HepG2 (cell line): Measurements from ENCODE around the gene ENTPD5. TPM values are rescaled to one million over a fixed set of nuclear protein-coding genes. Genes with fewer than 3 reads are reported as not detected.

Source experiments
- ATAC-seq: fragments of 200-7000 bp; cut with Tn5 transposase; 3 replicates; pipeline ENCODE4 v1.9.1; 2020; ENCODE audit warnings: mild to moderate bottlenecking, moderate library complexity
- BruUV-seq: library from RNA; stranded (reverse); fragments of 400-500 nt; replicated peaks from 2 replicates; lab custom pipeline; 2021; lab: Mats Ljungman, UMichigan
- CTCF ChIA-PET: fragments of 300-600 bp; formaldehyde crosslinking; extraction: SDS; loops from one replicate; lab custom pipeline; 2021; ENCODE audit warnings: low total read pairs, inconsistent platforms, low intra/inter-chr PET ratio; lab: Yijun Ruan, JAX
- POLR2A ChIA-PET: fragments of 350-600 bp; sonication (Branson Sonifier 250); formaldehyde crosslinking; loops from one replicate; lab custom pipeline; 2020; ENCODE audit warnings: antibody characterized with exemption, inconsistent platforms; lab: Yijun Ruan, JAX
- DNase-seq: peaks from one replicate; pipeline ENCODE4 v3.0.0-alpha.2; 2015; ENCODE audit warnings: low spot score
- FAIRE-seq: peaks from 3 replicates; lab custom pipeline; 2011; peaks lifted over from hg19 to GRCh38; lab: Jason Lieb, UNC
- H2AFZ ChIP-seq: one replicate; pipeline ENCODE4 v1.6.1; 2011; ENCODE audit warnings: low read length, inconsistent platforms
- H3K27ac ChIP-seq: fragments of 300-600 bp; 3 replicates; pipeline ENCODE4 v1.8.0; 2011; ENCODE audit warnings: mixed run types, mild to moderate bottlenecking, mixed read lengths, low read length, inconsistent platforms; ENCODE audit not compliant: insufficient read depth; ENCODE audit errors: extremely low read length
- H3K27me3 ChIP-seq, 2 experiments: fragments of 200-600 bp in 1 of 2; 2 replicates in 1 of 2; 3 replicates in 1 of 2; pipeline versions ENCODE4 v1.6.0 to v1.8.0; 2011; ENCODE audit warnings: low read length in 2 of 2, mild to moderate bottlenecking in 2 of 2, moderate library complexity in 2 of 2, inconsistent platforms in 1 of 2; ENCODE audit not compliant: insufficient read depth in 2 of 2, control insufficient read depth in 1 of 2
- H3K36me3 ChIP-seq, 2 experiments: fragments of 200-600 bp in 1 of 2; replicated peaks in 1 of 2; 2 replicates in 1 of 2; 3 replicates in 1 of 2; pipeline versions ENCODE4 v1.5.1 to v1.8.0; 2011; ENCODE audit warnings: low read length in 2 of 2, inconsistent platforms in 1 of 2; ENCODE audit not compliant: insufficient read depth in 2 of 2, control insufficient read depth in 1 of 2
- H3K4me1 ChIP-seq: 2 replicates; pipeline ENCODE4 v1.5.1; 2012; ENCODE audit warnings: low read length, inconsistent platforms; ENCODE audit not compliant: insufficient read depth
- H3K4me2 ChIP-seq: 2 replicates; pipeline ENCODE4 v1.6.0; 2011; ENCODE audit warnings: low read depth, low read length, inconsistent platforms
- H3K4me3 ChIP-seq, 3 experiments: fragments of 200-600 bp in 1 of 3; sonication (generic), shearing (Covaris generic) in 1 of 3; replicated peaks in 1 of 3; 2 replicates each; pipeline ENCODE4 v1.5.1; 2011 to 2016; ENCODE audit warnings: low read length in 3 of 3, inconsistent platforms in 2 of 3, low read depth in 2 of 3, mild to moderate bottlenecking in 2 of 3, control low read depth in 1 of 3, mixed read lengths in 1 of 3; ENCODE audit not compliant: insufficient read depth in 1 of 3
- H3K79me2 ChIP-seq: one replicate; pipeline ENCODE4 v1.6.1; 2011; ENCODE audit warnings: low read length, inconsistent platforms; ENCODE audit not compliant: insufficient read depth
- H3K9ac ChIP-seq: 2 replicates; pipeline ENCODE4 v1.6.0; 2011; ENCODE audit warnings: mild to moderate bottlenecking, low read depth, low read length, inconsistent platforms; ENCODE audit not compliant: insufficient read depth
- H3K9me3 ChIP-seq: 2 replicates; pipeline ENCODE4 v1.5.1; 2012; ENCODE audit warnings: mild to moderate bottlenecking, low read length
- H4K20me1 ChIP-seq: 2 replicates; pipeline ENCODE4 v1.6.0; 2011; ENCODE audit warnings: inconsistent platforms, mild to moderate bottlenecking, low read length, moderate library complexity; ENCODE audit not compliant: insufficient read depth
- MED8 ChIP-seq: sonication (generic); formaldehyde crosslinking; IDR thresholded peaks from 2 replicates; pipeline ENCODE4 v1.8.1; 2023; ENCODE audit warnings: mild to moderate bottlenecking, missing genetic modification reagents; ENCODE audit not compliant: insufficient replicate concordance
- TP53 ChIP-seq: sonication (generic); formaldehyde crosslinking; conservative IDR thresholded peaks from 2 replicates; pipeline ENCODE4 v1.4.0; 2020; ENCODE audit warnings: missing genetic modification reagents
- ZNF121 ChIP-seq: sonication (generic); formaldehyde crosslinking; IDR thresholded peaks from 2 replicates; pipeline ENCODE4 v1.5.0; 2020; ENCODE audit warnings: mild to moderate bottlenecking, missing genetic modification reagents
- ZNF704 ChIP-seq: sonication (generic); formaldehyde crosslinking; IDR thresholded peaks from 2 replicates; pipeline ENCODE4 v1.8.1; 2023; ENCODE audit warnings: mild to moderate bottlenecking, inconsistent platforms, moderate library complexity, missing genetic modification reagents, borderline replicate concordance
- WGBS: methylation state at CpG from one replicate; pipeline ENCODE4 v1.1.6; 2017; ENCODE audit warnings: low lambda C conversion rate; 5-methylcytosine and 5-hydroxymethylcytosine counted together
- in situ Hi-C: cut with HindIII; loops from 2 replicates; pipeline ENCODE4 v1.10.0; 2017; ENCODE audit warnings: low pct_unique_long_range_greater_than_20kb; ENCODE audit not compliant: extremely low pct_ligation_motif_present
- intact Hi-C: fragments of 100-400 bp; cut with micrococcal nuclease; formaldehyde crosslinking; loops from one replicate; pipeline ENCODE4 v1.10.0; 2022; ENCODE audit not compliant: unreplicated experiment
- polyA plus RNA-seq, 8 experiments: library from polyadenylated mRNA; depleted of rRNA in 3 of 8; stranded (reverse) in 7 of 8; unstranded in 1 of 8; fragments of >200 nt; fragmentation: Illumina TruSeq in 4 of 8; extraction: Trizol in 4 of 8; gene quantifications; 2 replicates each; pipeline versions ENCODE4 v1.2.1 to v1.2.3, GENCODE V29; 2011 to 2016; ENCODE audit warnings: low read depth in 4 of 8, missing spikeins in 1 of 8, mixed read lengths in 1 of 8; ENCODE audit not compliant: insufficient read depth in 1 of 8
- total RNA-seq, 5 experiments: library from RNA; depleted of rRNA; stranded (reverse); fragments of >200 nt; fragmentation: Illumina TruSeq; extraction: Trizol; gene quantifications; 2 replicates each; pipeline ENCODE4 v1.2.3, GENCODE V29; 2016; ENCODE audit warnings: low read depth in 1 of 5
- TF ChIP-seq, protein P1 (sequence below), 2 experiments: sonication (generic) in 1 of 2; formaldehyde crosslinking in 1 of 2; IDR thresholded peaks; 2 replicates each; pipeline versions ENCODE4 v1.5.1 to v1.6.1; 2011 to 2020; ENCODE audit warnings: borderline replicate concordance in 1 of 2, low read depth in 1 of 2, low read length in 1 of 2, mild to moderate bottlenecking in 1 of 2, missing genetic modification reagents in 1 of 2, moderate library complexity in 1 of 2

The ENTPD5 gene
- total and polyA plus RNA-seq, 2 of the 13 experiments (the other 11 are each of a cell fraction or from before 2014, with no cell fraction given): 33.8 to 43.3 TPM

GRCh38 chr14:73965216-73965615, 53.9 kb downstream of the ENTPD5 start:
- intact Hi-C loops (no loop called here), in situ Hi-C loops (no loop called here)
- BruUV-seq: no TSS peak
- ATAC-seq (no peak), DNase-seq (no peak), FAIRE-seq (no peak)
- no peak overlapping the region for H3K4me2 ChIP-seq
- TF ChIP-seq, protein P1, sequence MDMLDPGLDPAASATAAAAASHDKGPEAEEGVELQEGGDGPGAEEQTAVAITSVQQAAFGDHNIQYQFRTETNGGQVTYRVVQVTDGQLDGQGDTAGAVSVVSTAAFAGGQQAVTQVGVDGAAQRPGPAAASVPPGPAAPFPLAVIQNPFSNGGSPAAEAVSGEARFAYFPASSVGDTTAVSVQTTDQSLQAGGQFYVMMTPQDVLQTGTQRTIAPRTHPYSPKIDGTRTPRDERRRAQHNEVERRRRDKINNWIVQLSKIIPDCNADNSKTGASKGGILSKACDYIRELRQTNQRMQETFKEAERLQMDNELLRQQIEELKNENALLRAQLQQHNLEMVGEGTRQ (IDR thresholded peaks at IDR 0.05; ENCODE audit: low read depth, low read length): no peak
- TF ChIP-seq, protein P1 (CRISPR knock-in tag; IDR thresholded peaks at IDR 0.05; ENCODE audit: borderline replicate concordance): no peak
- TF ChIP-seq ZNF121 (CRISPR knock-in tag) (no peak), ZNF704 (no peak), TP53 (CRISPR knock-in tag) (no peak), MED8 (CRISPR knock-in tag) (no peak)
- H3K9me3 ChIP-seq: no peaks in the 10 kb centered on the region
- no peak overlapping the region for H3K27ac ChIP-seq
- no peak overlapping the region for H3K4me3 ChIP-seq
- no peak overlapping the region for H2AFZ ChIP-seq
- no peaks in the 10 kb centered on the region for H3K27me3 ChIP-seq
- 96% methylated on average over 4 of the region's 4 CpGs for WGBS
- H3K79me2 ChIP-seq: no peaks in the 10 kb centered on the region
- POLR2A ChIA-PET: interaction anchor here (1.4 to 1.7 kb wide), 2 partner anchors 15 to 22 kb away, joined by 3 to 4 read pairs; partner anchors contain the start of genes COQ6 and FAM161B
- CTCF ChIA-PET: no interaction called here
- H3K36me3 ChIP-seq: peaks cover 33 to 72% of the 10 kb centered on the region in 2 experiments
- no peaks in the 10 kb centered on the region for H3K4me1 ChIP-seq
- no peak overlapping the region for H3K9ac ChIP-seq
- H4K20me1 ChIP-seq: no peaks in the 10 kb centered on the region
